GM20000 (cell line): Measurements from ENCODE around the gene GRID2.

Experiments
- DNase-seq: peaks from one replicate; pipeline ENCODE4 v3.0.0; 2012; ENCODE audit warnings: low spot score
- CTCF ChIP-seq: IDR thresholded peaks from 2 replicates; pipeline ENCODE4 v1.5.1; 2012; ENCODE audit warnings: mild to moderate bottlenecking, control low read depth; ENCODE audit errors: extremely low read depth, missing control alignments

GRID2 gene

GRCh38 chr4:93809773-93810172 lies 1506.0 kb downstream of the GRID2 start:
- DNase-seq, result no peak
- TF ChIP-seq CTCF, result no peak

GRCh38 chr4:93810340-93810992 lies 1506.7 kb downstream of the GRID2 start:
- TF ChIP-seq CTCF, result no peak
- DNase-seq, result no peak

GRCh38 chr4:93813092-93813491 lies 1509.3 kb downstream of the GRID2 start:
- DNase-seq, result no peak
- no peak for TF ChIP-seq CTCF

GRCh38 chr4:93814141-93814540 lies 1510.4 kb downstream of the GRID2 start:
- no peak for DNase-seq
- TF ChIP-seq CTCF, result no peak

- no peak for TF ChIP-seq CTCF
- no peak for DNase-seq
Observed at GRCh38 chr4:93814722-93815121, 1511.0 kb downstream of the GRID2 start.
